Keratinocyte (primary cell): Measurements from ENCODE around the gene PIP4K2A. TPM values are rescaled to one million over a fixed set of nuclear protein-coding genes. Genes with fewer than 3 reads are reported as not detected.

Experiments used
- DNase-seq: peaks from one replicate; pipeline ENCODE4 v3.0.0-alpha.2; 2011; ENCODE audit warnings: low read depth, missing footprints, low spot score
- FAIRE-seq: peaks from 2 replicates; lab custom pipeline; 2011; peaks lifted over from hg19 to GRCh38; lab: Jason Lieb, UNC
- H2AFZ ChIP-seq: 2 replicates; pipeline ENCODE4 v1.6.0; 2012; ENCODE audit warnings: low read length, control low read depth, inconsistent platforms; ENCODE audit not compliant: control insufficient read depth
- H3K27ac ChIP-seq: 2 replicates; pipeline ENCODE4 v1.5.1; 2011; ENCODE audit warnings: low read length; ENCODE audit not compliant: control insufficient read depth, insufficient read depth
- H3K27me3 ChIP-seq: 3 replicates; pipeline ENCODE4 v1.6.0; 2011; ENCODE audit warnings: low read length; ENCODE audit not compliant: control insufficient read depth, insufficient read depth; ENCODE audit errors: extremely low read depth
- H3K36me3 ChIP-seq, 2 experiments: 2 replicates in 1 of 2; 3 replicates in 1 of 2; pipeline ENCODE4 v1.5.1; 2011; ENCODE audit warnings: low read length in 2 of 2, mild to moderate bottlenecking in 1 of 2; ENCODE audit not compliant: control insufficient read depth in 2 of 2, insufficient read depth in 2 of 2; ENCODE audit errors: extremely low read depth in 1 of 2
- H3K4me1 ChIP-seq: 3 replicates; pipeline ENCODE4 v1.5.1; 2011; ENCODE audit warnings: low read length; ENCODE audit not compliant: control insufficient read depth, insufficient read depth; ENCODE audit errors: extremely low read depth
- H3K4me2 ChIP-seq: 3 replicates; pipeline ENCODE4 v1.6.0; 2011; ENCODE audit warnings: low read depth, low read length; ENCODE audit not compliant: control insufficient read depth, insufficient read depth; ENCODE audit errors: extremely low read depth
- H3K4me3 ChIP-seq, 3 experiments: fragments of 200-600 bp in 1 of 3; sonication (generic) in 1 of 3; 2 replicates in 2 of 3; 3 replicates in 1 of 3; pipeline ENCODE4 v1.5.1; 2011 to 2016; ENCODE audit warnings: low read length in 3 of 3, mild to moderate bottlenecking in 3 of 3, control low read depth in 2 of 3, inconsistent platforms in 1 of 3, low read depth in 1 of 3, mixed read lengths in 1 of 3, mixed run types in 1 of 3, moderate library complexity in 1 of 3; ENCODE audit not compliant: control insufficient read depth in 2 of 3, insufficient read depth in 2 of 3; ENCODE audit errors: extremely low read depth in 1 of 3
- H3K79me2 ChIP-seq: 2 replicates; pipeline ENCODE4 v1.6.0; 2012; ENCODE audit warnings: low read length; ENCODE audit not compliant: control insufficient read depth, insufficient read depth
- H3K9ac ChIP-seq: 3 replicates; pipeline ENCODE4 v1.6.0; 2011; ENCODE audit warnings: low read length; ENCODE audit not compliant: control insufficient read depth, insufficient read depth; ENCODE audit errors: extremely low read depth
- H3K9me1 ChIP-seq: 3 replicates; pipeline ENCODE4 v1.6.0; 2011; ENCODE audit warnings: low read length; ENCODE audit not compliant: control insufficient read depth, insufficient read depth; ENCODE audit errors: extremely low read depth
- H3K9me3 ChIP-seq: 2 replicates; pipeline ENCODE4 v1.5.1; 2012; ENCODE audit warnings: low read depth, low read length; ENCODE audit not compliant: control insufficient read depth
- H4K20me1 ChIP-seq: 3 replicates; pipeline ENCODE4 v1.6.0; 2011; ENCODE audit warnings: low read length; ENCODE audit not compliant: control insufficient read depth, insufficient read depth; ENCODE audit errors: extremely low read depth
- EZH2 ChIP-seq: IDR thresholded peaks from one replicate; pipeline ENCODE4 v1.6.1; 2012; ENCODE audit warnings: inconsistent platforms, mild to moderate bottlenecking, low read length, moderate library complexity
- dilution Hi-C: fragments of 300-500 bp; cut with MboI; formaldehyde crosslinking; loops from one replicate; pipeline ENCODE4 v1.7.0; 2020; ENCODE audit warnings: low sequenced_read_pairs; ENCODE audit not compliant: extremely low pct_ligation_motif_present
- polyA plus RNA-seq, 5 experiments: library from polyadenylated mRNA; depleted of rRNA in 3 of 5; stranded (reverse) in 3 of 5; stranded (forward) in 1 of 5; unstranded in 1 of 5; fragments of >200 nt; gene quantifications; 1 replicate in 1 of 5; 2 replicates in 3 of 5; 3 replicates in 1 of 5; pipeline versions ENCODE4 v1.2.1 to v1.2.3, GENCODE V29; 2011 to 2012; ENCODE audit warnings: missing spikeins in 2 of 5, low read depth in 1 of 5, low replicate concordance in 1 of 5
- TF ChIP-seq, protein P1 (sequence below), 3 experiments: IDR thresholded peaks in 1 of 3; conservative IDR thresholded peaks in 1 of 3; optimal IDR thresholded peaks in 1 of 3; 2 replicates in 2 of 3; 3 replicates in 1 of 3; pipeline versions ENCODE3 to v1.5.1; 2011; ENCODE audit warnings: low read length in 3 of 3, mild to moderate bottlenecking in 3 of 3, moderate library complexity in 2 of 3, control low read depth in 1 of 3, inconsistent platforms in 1 of 3; ENCODE audit not compliant: insufficient read depth in 2 of 3; ENCODE audit errors: extremely low read depth in 1 of 3

Gene PIP4K2A
- polyA plus RNA-seq, 1 donor (not counting 4 experiments of a cell fraction or from before 2014, with no cell fraction given): 15.5 TPM

DNA sequence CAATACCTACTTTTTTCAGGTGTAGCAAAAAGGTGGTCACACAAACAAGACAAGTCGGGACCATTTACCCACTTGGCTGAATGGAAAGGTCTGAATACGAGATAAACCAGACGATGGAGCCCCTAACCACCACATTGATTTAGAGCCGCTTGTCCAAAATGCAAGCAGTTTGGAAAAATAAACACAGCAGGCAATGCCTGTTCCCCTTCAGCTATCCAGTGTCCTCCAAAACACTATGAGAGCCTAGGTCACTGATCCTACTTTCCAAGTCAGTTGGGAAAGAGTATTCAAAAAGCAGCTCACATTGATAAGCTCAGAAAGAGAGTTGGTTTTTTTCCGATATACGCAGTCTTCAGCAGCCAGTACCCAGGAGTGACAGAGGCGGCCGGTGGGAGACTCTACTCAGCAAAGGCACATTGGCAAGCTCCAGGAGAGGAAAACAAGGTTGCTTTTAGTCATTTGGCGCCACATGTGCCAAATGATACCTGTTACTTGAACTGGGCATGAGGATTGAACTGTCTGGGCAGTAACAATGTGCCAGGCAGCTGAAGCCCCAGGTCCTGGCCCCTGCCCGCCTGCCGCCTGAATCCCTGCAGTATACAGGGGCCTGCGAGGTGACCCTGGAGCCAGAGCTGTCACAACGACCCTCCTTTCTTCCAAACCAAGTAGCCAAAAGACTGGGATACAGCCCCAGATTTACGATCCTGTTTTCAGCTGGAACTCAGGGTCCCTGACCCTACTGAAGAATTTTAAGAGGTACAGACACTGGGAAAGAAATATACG, 109.8 kb downstream of the PIP4K2A start:
- no peak for FAIRE-seq
- Histone ChIP-seq H3K9ac (no peak overlapping the region), H3K4me1 (peaks cover 5% of the 10 kb centered on the region), H3K27ac (no peak overlapping the region), H2AFZ (no peak overlapping the region), H3K36me3 (peaks cover 0 to 10% of the 10 kb centered on the region in 2 experiments), H3K27me3 (no peaks in the 10 kb centered on the region), H3K4me2 (no peak overlapping the region), H3K9me3 (no peaks in the 10 kb centered on the region), H3K9me1 (no peaks in the 10 kb centered on the region), H3K4me3 (no peak overlapping the region), H4K20me1 (no peaks in the 10 kb centered on the region), H3K79me2 (no peaks in the 10 kb centered on the region)
- DNase-seq: no peak
- dilution Hi-C loops: no loop called here
- TF ChIP-seq, protein P1, sequence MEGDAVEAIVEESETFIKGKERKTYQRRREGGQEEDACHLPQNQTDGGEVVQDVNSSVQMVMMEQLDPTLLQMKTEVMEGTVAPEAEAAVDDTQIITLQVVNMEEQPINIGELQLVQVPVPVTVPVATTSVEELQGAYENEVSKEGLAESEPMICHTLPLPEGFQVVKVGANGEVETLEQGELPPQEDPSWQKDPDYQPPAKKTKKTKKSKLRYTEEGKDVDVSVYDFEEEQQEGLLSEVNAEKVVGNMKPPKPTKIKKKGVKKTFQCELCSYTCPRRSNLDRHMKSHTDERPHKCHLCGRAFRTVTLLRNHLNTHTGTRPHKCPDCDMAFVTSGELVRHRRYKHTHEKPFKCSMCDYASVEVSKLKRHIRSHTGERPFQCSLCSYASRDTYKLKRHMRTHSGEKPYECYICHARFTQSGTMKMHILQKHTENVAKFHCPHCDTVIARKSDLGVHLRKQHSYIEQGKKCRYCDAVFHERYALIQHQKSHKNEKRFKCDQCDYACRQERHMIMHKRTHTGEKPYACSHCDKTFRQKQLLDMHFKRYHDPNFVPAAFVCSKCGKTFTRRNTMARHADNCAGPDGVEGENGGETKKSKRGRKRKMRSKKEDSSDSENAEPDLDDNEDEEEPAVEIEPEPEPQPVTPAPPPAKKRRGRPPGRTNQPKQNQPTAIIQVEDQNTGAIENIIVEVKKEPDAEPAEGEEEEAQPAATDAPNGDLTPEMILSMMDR (optimal IDR thresholded peaks at IDR 0.05 in 1 of 3, IDR thresholded peaks at IDR 0.05 in 1 of 3, conservative IDR thresholded peaks at IDR 0.05 in 1 of 3; ENCODE audit: extremely low read depth in 1 of 3, insufficient read depth in 2 of 3, low read length in 3 of 3): no peak
- TF ChIP-seq EZH2: no peak

DNA sequence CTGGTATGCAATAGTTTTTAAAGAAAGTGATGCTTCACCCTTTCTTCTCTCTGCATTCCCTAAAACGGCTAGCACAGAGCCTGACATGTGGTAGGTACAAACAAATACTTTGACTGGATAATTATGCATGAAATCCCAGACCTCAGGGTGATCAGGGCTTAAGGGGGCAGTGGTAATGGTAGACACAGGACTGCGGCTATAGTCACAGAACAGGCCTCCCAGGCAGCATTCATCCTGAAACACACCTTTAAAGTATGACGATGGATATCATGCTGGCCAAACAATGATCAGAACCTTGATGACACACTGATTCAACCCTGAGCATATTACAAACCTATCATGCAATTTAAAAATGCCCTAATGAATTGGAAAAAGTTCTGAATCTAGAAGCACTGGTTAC, 110.8 kb downstream of the PIP4K2A start:
- dilution Hi-C loops: no loop called here
- DNase-seq (no peak), FAIRE-seq (no peak)
- no peaks in the 10 kb centered on the region for H3K9me3 ChIP-seq
- H3K4me1 ChIP-seq: peaks cover 14% of the 10 kb centered on the region
- no peak overlapping the region for H3K27ac ChIP-seq
- H3K79me2 ChIP-seq: no peaks in the 10 kb centered on the region
- no peak overlapping the region for H3K4me2 ChIP-seq
- H3K27me3 ChIP-seq: no peaks in the 10 kb centered on the region
- no peak overlapping the region for H3K4me3 ChIP-seq
- no peak overlapping the region for H2AFZ ChIP-seq
- H3K36me3 ChIP-seq: peaks cover 0 to 10% of the 10 kb centered on the region in 2 experiments
- peaks cover 3% of the 10 kb centered on the region for H3K9me1 ChIP-seq
- peaks cover 3% of the 10 kb centered on the region for H4K20me1 ChIP-seq
- no peak overlapping the region for H3K9ac ChIP-seq
- TF ChIP-seq EZH2: no peak
- TF ChIP-seq, protein P1 (optimal IDR thresholded peaks at IDR 0.05 in 1 of 3, IDR thresholded peaks at IDR 0.05 in 1 of 3, conservative IDR thresholded peaks at IDR 0.05 in 1 of 3; ENCODE audit: extremely low read depth in 1 of 3, insufficient read depth in 2 of 3, low read length in 3 of 3): no peak
